ENCODE data around the gene PIGQ.

Gene PIGQ

DNA sequence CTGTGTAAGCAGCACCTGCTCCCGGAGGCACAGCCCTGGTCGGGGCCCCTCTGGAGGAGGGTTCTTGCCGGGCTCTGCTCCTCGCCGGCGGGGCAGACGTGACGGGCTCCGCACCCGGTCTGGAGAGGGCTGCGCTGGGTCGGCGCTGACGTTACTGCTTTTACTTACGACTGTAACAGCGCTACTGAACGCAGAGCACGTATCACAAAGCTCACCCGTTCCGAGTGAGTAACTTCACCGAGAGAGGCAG, 18.8 kb downstream of the PIGQ start:
- H4K8ac ChIP-seq (ENCODE audit: low read depth, low read length) = peak overlapping the region; percentile 97
- peak overlapping the region; percentile 91 for H3K18ac ChIP-seq (ENCODE audit: low read length)
- peak overlapping the region; percentile 26 for H2BK12ac ChIP-seq (ENCODE audit: low read length)
- peak overlapping the region; percentile 92 for H3K27ac ChIP-seq (ENCODE audit: low read depth, low read length)
- peak overlapping the region; percentile 97 for H3K14ac ChIP-seq (ENCODE audit: low read length)
- H3K4ac ChIP-seq (ENCODE audit: low read depth, low read length) = peak overlapping the region; percentile 76
- peak overlapping the region; percentile 96 for H2BK120ac ChIP-seq (ENCODE audit: insufficient read depth, low read length, poor library complexity)
- H3K4me2 ChIP-seq (ENCODE audit: low read length) = peak overlapping the region; percentile 75
- H3K23ac ChIP-seq (ENCODE audit: low read length) = no peak overlapping the region
- H3K79me1 ChIP-seq (ENCODE audit: low read length) = peaks cover 21% of the 10 kb centered on the region
- peak overlapping the region; percentile 78 for H4K12ac ChIP-seq (ENCODE audit: low read depth, low read length)
- H3K4me3 ChIP-seq (ENCODE audit: low read depth, low read length) = peak overlapping the region; percentile 94
- peaks cover 28% of the 10 kb centered on the region for H3K79me2 ChIP-seq (ENCODE audit: control insufficient read depth, insufficient read depth, low read length, poor library complexity)
- WGBS (ENCODE audit: extremely low coverage, insufficient coverage, insufficient read length) = no CpG with 5 or more reads among the region's 21 CpGs
- H3K9ac ChIP-seq (ENCODE audit: low read length) = peak overlapping the region; percentile 86
- peaks cover 3% of the 10 kb centered on the region for H3K9me3 ChIP-seq (ENCODE audit: insufficient read depth, low read depth, low read length)
- H2BK5ac ChIP-seq (ENCODE audit: low read depth, low read length, poor library complexity) = peak overlapping the region; percentile 99
- H3K4me1 ChIP-seq (ENCODE audit: control insufficient read depth in 1 of 2, insufficient read depth in 2 of 2, low read length in 2 of 2) = peaks cover 29 to 34% of the 10 kb centered on the region in 2 experiments
- peak overlapping the region; percentile 99 for H4K91ac ChIP-seq (ENCODE audit: low read depth, low read length)
- peak overlapping the region; percentile 80 for H2AK5ac ChIP-seq (ENCODE audit: low read length)
- peak; percentile 42 to 62 for DNase-seq
- peak overlapping the region; percentile 99 for H2AFZ ChIP-seq (ENCODE audit: insufficient read depth, low read length, poor library complexity)
- peaks cover 1 to 6% of the 10 kb centered on the region in 2 experiments for H3K36me3 ChIP-seq (ENCODE audit: control insufficient read depth in 1 of 2, insufficient read depth in 2 of 2, low read length in 2 of 2)
- H3K27me3 ChIP-seq (ENCODE audit: insufficient read depth, low read length) = no peaks in the 10 kb centered on the region

DNA sequence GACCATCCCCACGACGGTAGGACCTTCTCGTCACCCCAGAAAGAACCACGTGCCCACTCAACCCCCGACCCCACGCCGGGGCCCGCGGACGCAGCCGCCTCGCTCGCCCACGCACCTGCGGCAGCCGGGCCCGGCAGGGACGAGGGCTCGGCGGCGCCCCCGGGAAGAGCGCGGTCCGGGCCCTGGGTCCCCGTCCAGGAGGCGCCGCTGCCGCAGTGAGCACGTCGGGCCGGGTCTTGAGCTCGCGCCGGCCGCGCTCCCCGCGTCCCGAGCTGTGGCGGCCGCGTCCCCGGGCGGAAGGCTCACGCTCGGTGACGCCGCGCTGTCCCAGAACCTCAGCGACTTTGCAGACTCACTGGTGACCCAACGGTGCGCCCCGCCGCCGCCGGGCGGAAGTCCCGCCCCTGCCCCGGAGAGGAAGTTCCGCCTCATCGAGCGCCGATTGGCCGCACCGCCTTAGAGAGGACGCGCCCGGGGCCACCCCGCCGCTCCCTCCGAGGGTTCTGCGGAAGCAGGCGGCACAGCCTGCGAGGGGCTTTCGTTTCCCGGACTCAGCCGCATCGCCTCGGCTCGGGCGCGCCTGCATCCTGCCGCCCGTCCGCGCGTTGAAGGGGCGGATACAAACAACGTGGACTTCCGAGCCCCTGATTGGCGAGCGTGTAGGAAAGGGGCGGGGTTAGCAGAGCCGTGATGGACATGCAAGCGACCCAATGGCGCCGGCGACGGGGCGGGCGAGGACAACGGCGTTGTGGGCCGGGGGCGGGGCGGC, 19.3 kb downstream of the PIGQ start:
- H3K9ac ChIP-seq (ENCODE audit: low read length) = peak overlapping the region; percentile 91
- H4K12ac ChIP-seq (ENCODE audit: low read depth, low read length) = peak overlapping the region; percentile 78
- WGBS (ENCODE audit: extremely low coverage, insufficient coverage, insufficient read length) = no CpG with 5 or more reads among the region's 107 CpGs
- H3K23ac ChIP-seq (ENCODE audit: low read length) = no peak overlapping the region
- H2AK5ac ChIP-seq (ENCODE audit: low read length) = peak overlapping the region; percentile 80
- peak overlapping the region; percentile 92 for H3K27ac ChIP-seq (ENCODE audit: low read depth, low read length)
- H3K79me2 ChIP-seq (ENCODE audit: control insufficient read depth, insufficient read depth, low read length, poor library complexity) = peaks cover 28% of the 10 kb centered on the region
- H2BK5ac ChIP-seq (ENCODE audit: low read depth, low read length, poor library complexity) = peak overlapping the region; percentile 99
- peak overlapping the region; percentile 99 for H4K91ac ChIP-seq (ENCODE audit: low read depth, low read length)
- peaks cover 3% of the 10 kb centered on the region for H3K9me3 ChIP-seq (ENCODE audit: insufficient read depth, low read depth, low read length)
- peak overlapping the region; percentile 97 for H4K8ac ChIP-seq (ENCODE audit: low read depth, low read length)
- peak overlapping the region; percentile 97 for H3K14ac ChIP-seq (ENCODE audit: low read length)
- H2BK120ac ChIP-seq (ENCODE audit: insufficient read depth, low read length, poor library complexity) = peak overlapping the region; percentile 96
- peak overlapping the region; percentile 75 for H3K4me2 ChIP-seq (ENCODE audit: low read length)
- peak overlapping the region; percentile 94 for H3K4me3 ChIP-seq (ENCODE audit: low read depth, low read length)
- peaks cover 32 to 38% of the 10 kb centered on the region in 2 experiments for H3K4me1 ChIP-seq (ENCODE audit: control insufficient read depth in 1 of 2, insufficient read depth in 2 of 2, low read length in 2 of 2)
- H2AFZ ChIP-seq (ENCODE audit: insufficient read depth, low read length, poor library complexity) = peak overlapping the region; percentile 99
- peak overlapping the region; percentile 77 for H3K4ac ChIP-seq (ENCODE audit: low read depth, low read length)
- H3K27me3 ChIP-seq (ENCODE audit: insufficient read depth, low read length) = no peaks in the 10 kb centered on the region
- peak overlapping the region; percentile 94 for H3K18ac ChIP-seq (ENCODE audit: low read length)
- peaks cover 2 to 6% of the 10 kb centered on the region in 2 experiments for H3K36me3 ChIP-seq (ENCODE audit: control insufficient read depth in 1 of 2, insufficient read depth in 2 of 2, low read length in 2 of 2)
- peak; percentile 92 to 97 for DNase-seq
- H2BK12ac ChIP-seq (ENCODE audit: low read length) = peak overlapping the region; percentile 75
- peaks cover 21% of the 10 kb centered on the region for H3K79me1 ChIP-seq (ENCODE audit: low read length)

DNA sequence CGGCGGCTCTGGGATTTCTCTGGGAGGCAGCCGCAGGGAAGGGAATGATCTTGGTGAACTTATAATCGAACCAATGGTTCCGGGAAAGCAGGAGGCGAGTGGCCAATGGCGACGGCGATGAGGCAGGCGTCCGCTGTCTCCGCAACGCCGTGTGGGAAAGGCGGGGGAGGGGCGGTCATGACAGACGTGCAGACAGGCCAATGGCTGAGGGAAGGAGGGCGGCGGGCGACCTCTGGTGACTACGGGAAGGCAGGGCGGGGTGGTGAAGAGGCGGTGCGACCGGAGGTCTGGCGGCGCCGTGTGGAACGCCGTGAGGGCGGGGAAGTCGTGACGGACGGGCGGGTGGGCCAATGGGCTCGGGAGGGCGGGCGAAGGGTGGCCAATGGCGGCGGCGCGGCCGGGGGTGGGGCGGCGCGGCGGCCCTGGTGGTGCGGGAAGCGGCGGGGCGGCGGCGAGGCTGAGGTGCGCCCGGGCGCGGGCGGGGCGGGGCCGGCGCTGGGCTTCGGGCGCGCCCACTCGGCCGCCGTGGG, 20.0 kb downstream of the PIGQ start, which contains the start of gene RAB40C:
Gene RAB40C (plus strand): TSS at position 409 of the 530 bp plus-strand sequence. CDS start 226 bp downstream, outside the sequence.
- Histone ChIP-seq H3K79me2 (ENCODE audit: control insufficient read depth, insufficient read depth, low read length, poor library complexity) (peaks cover 28% of the 10 kb centered on the region), H2BK12ac (ENCODE audit: low read length) (peak within 1 kb of the TSS; percentile 75), H3K4me2 (ENCODE audit: low read length) (peak within 1 kb of the TSS; percentile 85), H3K4me3 (ENCODE audit: low read depth, low read length) (peak within 1 kb of the TSS; percentile 94), H3K36me3 (ENCODE audit: control insufficient read depth in 1 of 2, insufficient read depth in 2 of 2, low read length in 2 of 2) (peaks cover 5 to 6% of the 10 kb centered on the region in 2 experiments), H3K4me1 (ENCODE audit: control insufficient read depth in 1 of 2, insufficient read depth in 2 of 2, low read length in 2 of 2) (peaks cover 32 to 40% of the 10 kb centered on the region in 2 experiments), H2AFZ (ENCODE audit: insufficient read depth, low read length, poor library complexity) (peak within 1 kb of the TSS; percentile 99), H2AK5ac (ENCODE audit: low read length) (peak within 1 kb of the TSS; percentile 80), H4K8ac (ENCODE audit: low read depth, low read length) (peak within 1 kb of the TSS; percentile 97), H2BK120ac (ENCODE audit: insufficient read depth, low read length, poor library complexity) (peak within 1 kb of the TSS; percentile 96), H3K27me3 (ENCODE audit: insufficient read depth, low read length) (no peaks in the 10 kb centered on the region), H3K79me1 (ENCODE audit: low read length) (peaks cover 22% of the 10 kb centered on the region), H3K9ac (ENCODE audit: low read length) (peak within 1 kb of the TSS; percentile 91), H3K18ac (ENCODE audit: low read length) (peak within 1 kb of the TSS; percentile 94), H3K4ac (ENCODE audit: low read depth, low read length) (peak within 1 kb of the TSS; percentile 77), H4K12ac (ENCODE audit: low read depth, low read length) (peak within 1 kb of the TSS; percentile 78), H3K27ac (ENCODE audit: low read depth, low read length) (peak within 1 kb of the TSS; percentile 92), H3K9me3 (ENCODE audit: insufficient read depth, low read depth, low read length) (peaks cover 3% of the 10 kb centered on the region), H3K14ac (ENCODE audit: low read length) (peak within 1 kb of the TSS; percentile 97), H3K23ac (ENCODE audit: low read length) (no peak within 1 kb of the TSS), H4K91ac (ENCODE audit: low read depth, low read length) (peak within 1 kb of the TSS; percentile 99), H2BK5ac (ENCODE audit: low read depth, low read length, poor library complexity) (peak within 1 kb of the TSS; percentile 99)
- no CpG with 5 or more reads among the region's 67 CpGs for WGBS (ENCODE audit: extremely low coverage, insufficient coverage, insufficient read length)
- DNase-seq = peak; percentile 95 to 97

DNA sequence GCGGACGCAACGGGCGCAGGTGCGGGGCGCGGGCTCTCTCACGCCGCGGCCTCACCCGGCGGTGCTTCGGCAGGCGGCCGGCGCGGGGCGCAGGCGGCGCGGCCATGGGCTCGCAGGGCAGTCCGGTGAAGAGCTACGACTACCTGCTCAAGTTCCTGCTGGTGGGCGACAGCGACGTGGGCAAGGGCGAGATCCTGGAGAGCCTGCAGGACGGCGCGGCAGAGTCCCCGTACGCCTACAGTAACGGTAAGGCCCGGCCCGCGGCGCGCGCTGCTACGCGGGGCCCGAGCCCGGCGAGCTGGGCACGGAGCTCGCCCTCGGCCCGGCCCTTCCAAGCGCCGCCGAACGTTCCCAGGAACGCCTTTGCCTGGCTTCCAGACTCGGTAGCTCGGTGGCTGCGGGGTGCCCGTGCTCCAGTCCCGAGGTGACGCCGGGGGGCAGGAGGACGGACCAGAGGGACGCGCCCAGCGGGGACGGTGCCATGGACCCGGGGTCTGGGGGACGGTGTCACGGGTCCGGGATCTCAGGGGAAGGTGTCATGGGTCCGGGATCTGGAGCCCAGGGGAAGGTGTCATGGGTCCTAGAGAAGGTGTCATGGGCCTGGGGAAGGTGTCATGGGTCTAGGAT, 20.5 kb downstream of the PIGQ start:
- peak overlapping the region; percentile 67 for H4K8ac ChIP-seq (ENCODE audit: low read depth, low read length)
- H3K23ac ChIP-seq (ENCODE audit: low read length) = no peak overlapping the region
- H2BK5ac ChIP-seq (ENCODE audit: low read depth, low read length, poor library complexity) = peak overlapping the region; percentile 69
- peaks cover 3% of the 10 kb centered on the region for H3K9me3 ChIP-seq (ENCODE audit: insufficient read depth, low read depth, low read length)
- H3K4me3 ChIP-seq (ENCODE audit: low read depth, low read length) = peak overlapping the region; percentile 87
- H4K12ac ChIP-seq (ENCODE audit: low read depth, low read length) = peak overlapping the region; percentile 45
- peak overlapping the region; percentile 75 for H3K14ac ChIP-seq (ENCODE audit: low read length)
- peak in 1 of 2 donors; percentile 50 for DNase-seq
- H3K79me1 ChIP-seq (ENCODE audit: low read length) = peaks cover 22% of the 10 kb centered on the region
- H2BK120ac ChIP-seq (ENCODE audit: insufficient read depth, low read length, poor library complexity) = peak overlapping the region; percentile 67
- no peak overlapping the region for H2BK12ac ChIP-seq (ENCODE audit: low read length)
- H2AFZ ChIP-seq (ENCODE audit: insufficient read depth, low read length, poor library complexity) = peak overlapping the region; percentile 73
- H3K4me1 ChIP-seq (ENCODE audit: control insufficient read depth in 1 of 2, insufficient read depth in 2 of 2, low read length in 2 of 2) = peaks cover 32 to 40% of the 10 kb centered on the region in 2 experiments
- no peaks in the 10 kb centered on the region for H3K27me3 ChIP-seq (ENCODE audit: insufficient read depth, low read length)
- H2AK5ac ChIP-seq (ENCODE audit: low read length) = peak overlapping the region; percentile 42
- peak overlapping the region; percentile 35 for H3K18ac ChIP-seq (ENCODE audit: low read length)
- H4K91ac ChIP-seq (ENCODE audit: low read depth, low read length) = peak overlapping the region; percentile 93
- H3K4me2 ChIP-seq (ENCODE audit: low read length) = peak overlapping the region; percentile 85
- no CpG with 5 or more reads among the region's 71 CpGs for WGBS (ENCODE audit: extremely low coverage, insufficient coverage, insufficient read length)
- peaks cover 28% of the 10 kb centered on the region for H3K79me2 ChIP-seq (ENCODE audit: control insufficient read depth, insufficient read depth, low read length, poor library complexity)
- H3K9ac ChIP-seq (ENCODE audit: low read length) = peak overlapping the region; percentile 71
- peaks cover 5 to 6% of the 10 kb centered on the region in 2 experiments for H3K36me3 ChIP-seq (ENCODE audit: control insufficient read depth in 1 of 2, insufficient read depth in 2 of 2, low read length in 2 of 2)
- H3K4ac ChIP-seq (ENCODE audit: low read depth, low read length) = peak overlapping the region; percentile 35
- H3K27ac ChIP-seq (ENCODE audit: low read depth, low read length) = peak overlapping the region; percentile 28

Measured in trophoblast cell (in vitro differentiated cells and primary cell).